ENCODE data around the gene HSD17B4. TPM values are rescaled to one million over a fixed set of nuclear protein-coding genes. Genes with fewer than 3 reads are reported as not detected.

Gene HSD17B4
- total RNA-seq, 1 donor: 122 TPM

DNA sequence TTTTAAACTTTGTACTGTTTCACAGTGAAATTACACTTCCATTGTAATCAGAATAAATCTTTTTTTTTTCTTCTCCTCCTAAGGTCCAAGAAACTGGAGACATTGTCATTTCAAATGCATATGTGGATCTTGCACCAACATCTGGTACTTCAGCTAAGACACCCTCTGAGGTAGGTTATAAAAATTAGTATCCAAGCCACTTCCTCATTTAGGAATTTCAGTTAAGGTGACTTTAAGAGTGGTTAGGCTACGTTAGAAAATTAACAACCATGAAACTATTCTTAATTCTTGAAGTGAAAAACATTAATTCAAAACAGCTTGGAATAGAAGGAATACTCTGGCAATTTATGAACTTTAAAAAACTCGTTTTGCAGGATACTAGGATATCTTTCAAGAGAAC is 77.5 kb downstream of the HSD17B4 start:
- no peak overlapping the region for H3K4me3 ChIP-seq (ENCODE audit: low read depth, low read length)
- TF ChIP-seq CTCF (IDR thresholded peaks at IDR 0.05; ENCODE audit: insufficient read depth, low read length): no peak
- DNase-seq (ENCODE audit: low read depth): no peak

DNA sequence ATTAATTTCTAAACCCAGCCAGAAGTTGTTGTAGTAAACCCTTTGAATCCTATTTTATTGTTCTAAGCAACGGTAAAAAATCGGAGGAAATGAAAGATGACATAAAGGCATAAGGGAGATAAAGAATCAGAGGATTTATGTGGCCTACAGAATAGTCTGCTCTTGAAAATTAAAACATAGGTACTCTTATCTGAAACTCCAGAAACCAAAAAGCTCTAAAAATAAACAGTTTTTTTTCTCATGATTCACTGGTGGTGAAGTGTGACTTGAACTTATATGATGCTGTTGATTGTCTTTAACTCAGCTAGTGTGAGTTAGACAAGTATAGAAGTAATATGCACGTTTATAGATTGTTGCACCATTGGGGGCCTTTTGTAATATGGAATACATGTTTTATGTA is 80.3 kb downstream of the HSD17B4 start:
- H3K4me3 ChIP-seq (ENCODE audit: low read depth, low read length): no peak overlapping the region
- DNase-seq (ENCODE audit: low read depth): no peak
- no peak for TF ChIP-seq CTCF (IDR thresholded peaks at IDR 0.05; ENCODE audit: insufficient read depth, low read length)

DNA sequence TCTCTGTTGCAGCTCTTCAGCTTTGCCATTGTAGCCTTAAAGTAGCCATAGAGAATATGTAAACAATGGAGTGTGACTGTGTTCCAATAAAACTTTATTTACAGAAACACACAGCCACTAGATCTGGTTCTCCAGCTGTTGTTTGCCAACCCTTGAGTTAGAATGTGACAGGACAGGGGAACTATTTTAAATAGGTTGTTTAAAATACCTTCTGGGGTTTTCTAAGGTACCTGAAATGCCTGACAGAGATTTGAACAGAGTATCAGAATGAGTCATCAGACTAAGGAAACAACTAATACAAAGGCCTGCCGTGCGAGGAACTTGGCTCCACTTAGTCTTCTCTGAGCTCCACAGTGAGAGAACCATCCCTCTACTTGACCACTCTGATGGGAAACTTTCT is 85.4 kb downstream of the HSD17B4 start:
- peak; percentile 61 for DNase-seq (ENCODE audit: low read depth)
- no peak for TF ChIP-seq CTCF (IDR thresholded peaks at IDR 0.05; ENCODE audit: insufficient read depth, low read length)
- H3K4me3 ChIP-seq (ENCODE audit: low read depth, low read length): no peak overlapping the region

DNA sequence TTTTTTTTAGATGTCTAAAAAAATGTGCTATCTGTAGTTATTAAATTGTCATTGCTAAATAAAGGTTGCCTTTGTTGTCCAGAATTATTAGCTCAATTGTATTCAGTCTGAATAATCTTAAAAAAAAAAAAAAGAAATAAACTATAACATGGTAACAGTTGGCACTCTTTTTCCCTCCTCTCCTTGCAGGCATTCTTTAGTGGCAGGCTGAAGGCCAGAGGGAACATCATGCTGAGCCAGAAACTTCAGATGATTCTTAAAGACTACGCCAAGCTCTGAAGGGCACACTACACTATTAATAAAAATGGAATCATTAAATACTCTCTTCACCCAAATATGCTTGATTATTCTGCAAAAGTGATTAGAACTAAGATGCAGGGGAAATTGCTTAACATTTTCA is 89.4 kb downstream of the HSD17B4 start:
- H3K4me3 ChIP-seq (ENCODE audit: low read depth, low read length): no peak overlapping the region
- no peak for TF ChIP-seq CTCF (IDR thresholded peaks at IDR 0.05; ENCODE audit: insufficient read depth, low read length)
- no peak for DNase-seq (ENCODE audit: low read depth)

GRCh38 chr5:119551819-119552218 is 99.5 kb downstream of the HSD17B4 start:
- DNase-seq (ENCODE audit: low read depth): no peak
- no peak for TF ChIP-seq CTCF (IDR thresholded peaks at IDR 0.05; ENCODE audit: insufficient read depth, low read length)

DNA sequence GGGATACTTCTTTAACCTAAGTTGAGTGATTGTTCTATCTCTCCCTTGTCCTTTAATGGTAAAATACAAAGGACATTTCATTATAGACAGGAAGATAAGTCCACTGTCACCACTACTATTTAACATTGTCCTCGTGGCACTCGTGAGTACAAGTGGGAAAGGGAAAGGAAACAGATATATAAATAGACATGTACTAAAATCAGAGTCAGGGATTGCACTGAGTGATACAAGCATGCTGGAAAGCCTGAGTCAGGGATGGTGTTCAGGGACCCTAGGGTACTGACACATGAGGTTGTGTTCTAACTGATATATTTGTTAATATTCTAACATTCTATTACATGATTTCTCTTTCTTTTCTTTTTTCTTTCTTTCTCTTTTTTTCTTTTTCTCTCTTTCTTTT is 102.3 kb downstream of the HSD17B4 start:
- no peak for DNase-seq (ENCODE audit: low read depth)
- no peak overlapping the region for H3K4me3 ChIP-seq (ENCODE audit: low read depth, low read length)
- TF ChIP-seq CTCF (IDR thresholded peaks at IDR 0.05; ENCODE audit: insufficient read depth, low read length): no peak

More at GRCh38 chr5:119551819-119552218, 99.5 kb downstream of the HSD17B4 start:
- H3K4me3 ChIP-seq (ENCODE audit: low read depth, low read length): no peak overlapping the region

DNA sequence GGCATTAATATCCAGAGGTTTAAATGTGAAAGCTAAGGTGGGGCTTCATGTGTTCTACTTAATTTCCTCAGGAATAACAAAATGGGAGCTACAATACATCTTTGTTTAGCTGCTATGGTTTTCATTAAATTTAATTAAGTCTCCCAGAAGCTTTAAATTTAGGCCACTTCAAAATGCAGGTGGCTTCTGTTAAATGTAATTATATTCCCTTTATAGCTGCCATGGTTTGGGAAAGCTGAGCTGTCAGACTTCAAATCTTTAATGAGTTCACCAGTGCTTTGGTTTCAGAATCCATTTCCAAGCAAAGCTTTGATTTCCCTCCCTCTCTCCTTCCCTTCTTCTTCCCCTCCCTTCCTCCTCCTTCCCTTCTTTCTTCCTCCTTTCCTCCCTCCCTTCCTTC is 118.6 kb downstream of the HSD17B4 start:
- TF ChIP-seq CTCF (IDR thresholded peaks at IDR 0.05; ENCODE audit: insufficient read depth, low read length): no peak
- H3K4me3 ChIP-seq (ENCODE audit: low read depth, low read length): no peak overlapping the region
- DNase-seq (ENCODE audit: low read depth): no peak
